ENCODE measurements around the gene SORCS3. TPM values are rescaled to one million over a fixed set of nuclear protein-coding genes. Genes with fewer than 3 reads are reported as not detected.

Gene SORCS3
- total RNA-seq, 1 donor from 2014 or later: 0.31 TPM

- H3K9me3 Mint-ChIP-seq (ENCODE audit: low read depth): no peaks in the 10 kb centered on the region
- no peak for DNase-seq (ENCODE audit: low spot score, unreplicated experiment)
- no peak overlapping the region for H3K27ac Mint-ChIP-seq
Observed at GRCh38 chr10:105252911-105253310, 611.8 kb downstream of the SORCS3 start.

GRCh38 chr10:105253515-105254212 lies 612.6 kb downstream of the SORCS3 start:
- no peaks in the 10 kb centered on the region for H3K27me3 Mint-ChIP-seq
- H3K36me3 Mint-ChIP-seq (ENCODE audit: insufficient read depth): no peaks in the 10 kb centered on the region
- no peak for DNase-seq (ENCODE audit: low spot score, unreplicated experiment)
- H3K4me1 Mint-ChIP-seq (ENCODE audit: low read depth): peaks cover 3% of the 10 kb centered on the region
- no peaks in the 10 kb centered on the region for H3K9me3 Mint-ChIP-seq (ENCODE audit: low read depth)
- no peak overlapping the region for H3K4me3 Mint-ChIP-seq (ENCODE audit: low read depth)
- TF ChIP-seq CTCF (IDR thresholded peaks at IDR 0.05; ENCODE audit: unreplicated experiment): no peak
- H3K27ac Mint-ChIP-seq: no peak overlapping the region

More at GRCh38 chr10:105252911-105253310, 611.8 kb downstream of the SORCS3 start:
- Mint-ChIP-seq H3K27me3 (no peaks in the 10 kb centered on the region), H3K4me1 (ENCODE audit: low read depth) (peaks cover 3% of the 10 kb centered on the region), H3K36me3 (ENCODE audit: insufficient read depth) (no peaks in the 10 kb centered on the region), H3K4me3 (ENCODE audit: low read depth) (no peak overlapping the region)
- TF ChIP-seq CTCF (IDR thresholded peaks at IDR 0.05; ENCODE audit: unreplicated experiment): no peak

GRCh38 chr10:105258036-105258673 lies 617.1 kb downstream of the SORCS3 start:
- no peaks in the 10 kb centered on the region for H3K27me3 Mint-ChIP-seq
- TF ChIP-seq CTCF (IDR thresholded peaks at IDR 0.05; ENCODE audit: unreplicated experiment): no peak
- H3K4me3 Mint-ChIP-seq (ENCODE audit: low read depth): no peak overlapping the region
- H3K27ac Mint-ChIP-seq: no peak overlapping the region
- no peak for DNase-seq (ENCODE audit: low spot score, unreplicated experiment)
- H3K4me1 Mint-ChIP-seq (ENCODE audit: low read depth): no peaks in the 10 kb centered on the region
- no peaks in the 10 kb centered on the region for H3K9me3 Mint-ChIP-seq (ENCODE audit: low read depth)
- H3K36me3 Mint-ChIP-seq (ENCODE audit: insufficient read depth): no peaks in the 10 kb centered on the region

- Mint-ChIP-seq H3K4me3 (ENCODE audit: low read depth) (no peak overlapping the region), H3K9me3 (ENCODE audit: low read depth) (no peaks in the 10 kb centered on the region), H3K36me3 (ENCODE audit: insufficient read depth) (no peaks in the 10 kb centered on the region), H3K27me3 (no peaks in the 10 kb centered on the region), H3K27ac (no peak overlapping the region), H3K4me1 (ENCODE audit: low read depth) (no peaks in the 10 kb centered on the region)
- no peak for TF ChIP-seq CTCF (IDR thresholded peaks at IDR 0.05; ENCODE audit: unreplicated experiment)
- DNase-seq (ENCODE audit: low spot score, unreplicated experiment): no peak
Observed at GRCh38 chr10:105258674-105259065, 617.6 kb downstream of the SORCS3 start.

- TF ChIP-seq CTCF (IDR thresholded peaks at IDR 0.05; ENCODE audit: unreplicated experiment): no peak
- H3K9me3 Mint-ChIP-seq (ENCODE audit: low read depth): no peaks in the 10 kb centered on the region
- no peaks in the 10 kb centered on the region for H3K27me3 Mint-ChIP-seq
- no peaks in the 10 kb centered on the region for H3K4me1 Mint-ChIP-seq (ENCODE audit: low read depth)
- H3K27ac Mint-ChIP-seq: no peak overlapping the region
- DNase-seq (ENCODE audit: low spot score, unreplicated experiment): no peak
- H3K36me3 Mint-ChIP-seq (ENCODE audit: insufficient read depth): no peaks in the 10 kb centered on the region
- no peak overlapping the region for H3K4me3 Mint-ChIP-seq (ENCODE audit: low read depth)
Observed at GRCh38 chr10:105259201-105259600, 618.1 kb downstream of the SORCS3 start.

Data from progenitor cell of endocrine pancreas (in vitro differentiated cells).